Activated CD4-positive, alpha-beta T cell treated with anti-CD3 and anti-CD28 coated beads for 48 hours (primary cell): ENCODE results near the gene FOXK2.
"Not testable (repeated sequence)": the region's sequence is repeated elsewhere in the genome, so short reads cannot be mapped to it uniquely, and the experiment has no call there.

ENCODE experiments used
- DNase-seq: peaks from one replicate; pipeline ENCODE4 v3.0.0-alpha.2; 2020

The FOXK2 gene

DNA sequence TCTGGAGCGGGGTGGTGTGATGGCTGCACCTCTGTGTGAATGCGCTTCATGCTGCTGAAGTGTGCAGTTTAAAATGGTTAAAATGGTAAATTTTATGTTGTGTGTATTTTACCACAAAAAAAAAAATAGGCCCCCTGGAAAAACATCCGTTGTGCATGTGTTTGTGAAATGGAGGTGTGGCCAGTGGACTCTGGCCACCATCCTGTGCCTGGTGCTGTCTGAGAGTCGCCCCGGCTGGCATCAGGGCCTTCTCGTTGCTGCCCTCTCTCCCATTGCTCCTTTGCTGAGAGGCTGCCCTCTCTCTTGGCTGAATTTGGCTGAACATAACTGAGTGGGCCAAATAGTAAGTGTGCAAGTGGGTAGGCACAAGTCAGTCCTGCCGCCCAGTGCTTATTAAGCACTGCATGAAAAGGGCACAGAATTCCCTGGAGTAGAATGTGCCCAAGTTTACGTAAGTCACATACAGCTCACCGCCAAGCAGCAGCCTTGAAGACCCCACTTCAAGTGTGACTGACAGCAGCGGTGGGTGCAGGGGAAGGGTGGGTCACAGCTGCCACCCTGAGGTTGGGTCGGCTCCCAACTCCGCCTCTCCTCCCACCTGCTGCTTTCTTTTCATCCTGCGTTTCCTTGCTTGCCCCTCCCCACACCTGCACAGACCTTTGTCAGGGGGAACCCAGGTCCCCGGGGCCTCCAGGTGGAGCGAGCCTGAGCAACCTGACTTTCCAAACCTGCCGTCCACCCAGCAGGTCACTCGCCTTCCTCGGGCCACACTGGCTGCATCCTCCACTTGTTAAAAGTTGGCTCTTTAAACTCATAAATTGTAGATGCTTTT lies 46.8 kb downstream of the FOXK2 start:
- no peak for DNase-seq

- DNase-seq, result no peak
Measured at GRCh38 chr17:82567286-82567685, 47.8 kb downstream of the FOXK2 start.

DNA sequence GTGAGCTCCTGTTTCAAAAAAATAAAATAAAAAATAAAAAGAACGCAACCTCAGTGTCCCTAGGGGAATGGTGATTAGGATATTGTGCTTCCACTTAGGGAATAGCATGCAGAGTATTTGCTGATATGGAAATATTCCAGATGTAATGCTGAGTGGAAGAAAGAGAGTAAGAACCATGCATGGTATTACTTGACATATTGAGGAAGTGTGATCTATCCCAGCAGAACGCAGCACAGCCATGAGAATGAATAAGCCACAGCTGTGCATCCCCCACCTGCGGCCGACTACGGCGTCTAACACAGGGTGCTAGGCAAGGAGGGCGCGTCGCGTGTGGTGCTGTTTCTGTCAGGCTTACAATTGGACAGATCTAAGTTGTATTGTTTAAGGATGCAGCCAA lies 49.5 kb downstream of the FOXK2 start:
- no peak for DNase-seq

- no peak for DNase-seq
Measured at GRCh38 chr17:82569621-82570020, 50.1 kb downstream of the FOXK2 start.

GRCh38 chr17:82570277-82570676 lies 50.7 kb downstream of the FOXK2 start:
- no peak for DNase-seq

DNA sequence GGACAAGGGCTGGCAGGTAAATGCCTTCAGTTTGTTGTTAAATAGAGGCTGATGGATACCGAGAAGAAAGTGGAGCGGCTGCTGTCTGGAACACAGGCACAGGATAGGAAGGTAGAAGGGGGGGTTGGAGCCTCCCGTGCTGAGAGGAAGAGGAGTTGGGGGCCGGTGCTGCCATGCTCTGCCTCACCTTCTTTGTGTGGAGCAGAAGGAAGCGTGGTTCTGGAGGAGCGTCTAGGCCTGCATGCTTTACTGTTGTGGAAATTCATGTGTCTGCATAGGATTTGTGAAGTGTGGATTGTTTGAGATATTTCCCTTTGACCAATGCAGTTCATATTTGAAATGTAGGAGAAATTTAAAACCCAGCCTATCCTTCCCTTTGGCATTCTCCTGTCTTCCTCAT lies 52.3 kb downstream of the FOXK2 start:
- no peak for DNase-seq

DNA sequence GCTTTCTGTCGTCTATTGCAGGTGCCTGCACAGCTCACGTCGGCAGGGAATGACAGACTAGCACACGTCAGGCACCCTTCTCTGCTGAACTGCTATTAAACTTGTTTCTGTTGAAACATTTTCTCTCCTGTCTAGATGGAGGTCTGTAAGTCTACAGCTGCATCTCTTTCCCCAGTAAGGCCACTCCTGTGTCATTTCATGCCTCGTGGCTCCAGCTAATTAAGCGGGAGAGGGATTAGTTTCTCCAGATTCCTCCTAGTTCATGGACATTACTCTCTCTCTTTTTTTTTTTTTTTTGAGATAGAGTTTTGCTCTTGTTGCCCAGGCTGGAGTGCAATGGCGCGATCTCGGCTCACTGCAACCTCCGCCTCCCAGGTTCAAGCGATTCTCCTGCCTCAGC lies 54.5 kb downstream of the FOXK2 start:
- no peak for DNase-seq

- not testable (repeated sequence) for DNase-seq
Measured at GRCh38 chr17:82575581-82576221, 56.2 kb downstream of the FOXK2 start.

DNA sequence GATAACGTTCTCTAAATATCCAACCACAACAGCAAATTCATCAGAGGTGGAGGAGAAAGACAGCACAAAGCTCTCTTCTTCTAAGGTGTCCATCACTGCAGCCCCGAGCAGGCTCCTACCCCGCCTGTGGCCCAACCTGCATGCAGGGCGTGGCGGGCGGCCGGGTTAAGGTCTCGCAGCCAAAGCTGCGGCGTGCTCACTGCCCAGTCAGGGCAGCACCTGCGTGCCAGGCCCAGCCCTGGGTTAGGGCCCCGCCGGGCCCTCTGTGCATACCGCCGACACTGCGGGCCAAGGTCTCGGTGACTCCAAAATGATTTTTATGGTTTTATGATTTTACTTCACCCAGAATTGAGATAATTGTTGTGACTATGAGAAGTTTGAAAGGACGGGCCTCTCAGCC lies 57.8 kb downstream of the FOXK2 start:
- DNase-seq, result no peak

- not testable (repeated sequence) for DNase-seq
Measured at GRCh38 chr17:82579969-82580368, 60.4 kb downstream of the FOXK2 start.

DNA sequence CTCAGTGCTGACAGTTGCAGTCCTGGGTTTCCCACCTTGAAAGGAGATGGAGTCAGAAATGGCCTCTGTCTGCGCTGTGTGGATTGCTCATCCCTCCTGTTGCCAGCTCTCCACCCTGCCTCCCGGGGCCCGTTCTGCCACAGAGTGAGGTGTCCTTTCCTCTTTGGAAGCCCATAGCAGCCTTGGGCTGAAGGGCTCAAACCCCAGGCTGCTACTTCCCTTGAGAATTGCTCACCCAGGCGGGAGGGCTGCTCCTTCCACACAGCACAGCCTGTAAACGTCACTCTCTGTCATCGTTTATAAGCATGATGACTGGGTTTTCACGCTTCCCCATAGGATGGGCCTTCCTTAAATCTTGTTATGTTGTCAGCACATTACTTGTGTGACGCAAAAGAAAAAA lies 62.7 kb downstream of the FOXK2 start:
- DNase-seq, result no peak

- no peak for DNase-seq
Measured at GRCh38 chr17:82582709-82583108, 63.2 kb downstream of the FOXK2 start.

DNA sequence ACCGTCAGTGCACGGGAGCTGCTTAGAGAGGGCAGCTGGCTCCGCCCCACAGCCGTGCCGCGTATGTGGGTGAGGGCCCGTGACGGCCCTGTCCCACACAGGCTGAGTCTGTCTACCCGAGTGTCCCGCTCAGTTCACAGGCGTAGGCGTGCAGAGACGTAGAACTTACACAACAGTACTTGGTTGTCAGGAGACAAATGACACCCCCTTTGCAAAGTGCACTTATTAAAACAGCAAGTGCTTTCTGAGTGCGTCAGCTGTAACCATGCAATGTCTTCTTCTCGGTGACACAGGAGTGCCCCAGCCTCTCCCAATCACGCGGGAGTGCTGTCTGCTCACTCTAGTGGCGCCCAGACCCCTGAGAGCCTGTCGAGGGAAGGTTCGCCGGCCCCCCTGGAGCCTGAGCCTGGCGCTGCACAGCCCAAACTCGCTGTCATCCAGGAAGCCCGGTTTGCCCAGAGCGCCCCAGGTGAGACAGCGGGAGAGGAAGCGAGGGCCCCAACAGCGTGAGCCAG lies 64.2 kb downstream of the FOXK2 start:
- no peak for DNase-seq

DNA sequence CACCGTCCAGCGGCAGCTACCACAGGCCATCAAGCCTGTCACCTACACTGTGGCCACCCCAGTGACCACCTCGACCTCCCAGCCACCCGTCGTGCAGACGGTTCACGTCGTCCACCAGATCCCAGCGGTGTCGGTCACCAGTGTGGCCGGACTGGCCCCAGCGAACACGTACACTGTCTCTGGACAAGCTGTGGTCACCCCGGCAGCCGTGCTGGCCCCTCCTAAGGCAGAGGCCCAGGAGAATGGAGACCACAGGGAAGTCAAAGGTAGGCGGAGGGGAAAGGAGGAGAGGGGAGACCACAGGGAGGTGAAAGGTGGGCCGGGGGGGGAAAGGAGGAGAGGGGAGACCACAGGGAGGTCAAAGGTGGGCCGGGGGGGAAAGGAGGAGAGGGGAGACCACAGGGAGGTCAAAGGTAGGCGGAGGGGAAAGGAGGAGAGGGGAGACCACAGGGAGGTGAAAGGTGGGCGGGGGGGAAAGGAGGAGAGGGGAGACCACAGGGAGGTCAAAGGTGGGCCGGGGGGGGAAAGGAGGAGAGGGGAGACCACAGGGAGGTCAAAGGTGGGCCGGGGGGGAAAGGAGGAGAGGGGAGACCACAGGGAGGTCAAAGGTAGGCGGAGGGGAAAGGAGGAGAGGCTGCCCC lies 66.5 kb downstream of the FOXK2 start:
- not testable (repeated sequence) for DNase-seq

DNA sequence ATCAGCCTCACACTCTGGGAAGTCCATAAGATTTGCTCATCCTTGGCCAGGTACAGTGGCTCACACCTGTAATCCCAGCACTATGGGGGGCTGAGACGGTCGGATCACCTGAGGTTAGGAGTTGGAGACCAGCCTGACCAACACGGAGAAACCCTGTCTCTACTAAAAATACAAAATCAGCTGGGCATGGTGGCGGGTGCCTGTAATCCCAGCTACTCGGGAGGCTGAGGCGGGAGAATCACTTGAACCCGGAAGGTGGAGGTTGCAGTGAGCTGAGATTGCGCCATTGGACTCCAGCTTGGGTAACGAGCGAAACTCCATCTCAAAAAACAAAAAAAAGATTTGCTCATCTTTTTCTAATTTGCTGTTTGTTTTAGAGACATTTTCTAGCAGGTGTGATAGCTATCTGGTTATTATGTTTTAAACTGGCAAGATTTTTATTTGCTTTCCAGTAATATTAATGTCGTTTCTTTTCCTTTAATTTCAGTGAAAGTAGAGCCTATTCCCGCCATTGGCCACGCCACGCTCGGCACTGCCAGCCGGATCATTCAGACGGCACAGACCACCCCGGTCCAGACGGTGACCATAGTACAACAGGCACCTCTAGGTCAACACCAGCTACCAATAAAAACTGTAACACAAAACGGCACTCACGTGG lies 67.2 kb downstream of the FOXK2 start:
- no peak for DNase-seq

DNA sequence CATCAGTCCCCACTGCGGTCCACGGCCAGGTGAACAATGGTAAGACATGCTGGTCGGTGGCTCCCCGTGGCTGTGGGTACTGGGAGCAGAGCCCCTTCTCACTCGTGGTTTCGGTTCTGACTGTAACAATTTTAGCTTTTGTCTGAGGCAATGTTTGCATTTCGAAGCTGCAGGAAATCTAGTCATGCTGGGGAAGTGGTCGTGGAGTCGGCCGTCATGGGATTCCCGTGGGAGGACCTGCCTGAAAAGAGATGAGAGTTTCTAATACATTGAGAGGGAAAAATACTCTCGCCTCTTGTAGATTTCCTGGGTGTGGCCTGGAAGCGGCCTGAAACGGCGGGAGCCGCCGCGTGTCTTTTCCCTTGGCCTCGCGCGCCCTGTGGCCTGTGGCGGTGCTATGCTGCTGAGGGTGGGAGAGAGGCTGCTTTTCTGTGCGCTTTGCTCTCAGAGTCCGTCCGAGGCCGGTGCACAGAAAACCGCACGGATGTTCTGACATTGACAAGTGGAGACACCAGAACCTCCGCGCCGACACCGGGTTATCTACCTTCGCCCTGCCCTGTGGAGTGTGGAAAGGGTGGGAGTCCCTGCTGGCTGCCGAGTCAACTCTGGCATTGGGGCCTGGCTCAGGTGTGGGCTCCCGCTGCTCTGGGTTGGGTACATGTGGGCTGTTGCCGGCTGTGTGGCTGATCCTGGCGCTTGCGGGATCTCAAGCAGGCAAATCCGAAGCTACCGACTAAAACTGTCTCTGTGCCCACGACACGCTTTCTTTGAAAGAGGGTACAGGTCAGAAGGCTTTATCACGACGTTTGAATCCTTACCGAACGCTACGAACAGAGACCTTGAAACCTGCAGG lies 67.9 kb downstream of the FOXK2 start:
- DNase-seq, result no peak

DNA sequence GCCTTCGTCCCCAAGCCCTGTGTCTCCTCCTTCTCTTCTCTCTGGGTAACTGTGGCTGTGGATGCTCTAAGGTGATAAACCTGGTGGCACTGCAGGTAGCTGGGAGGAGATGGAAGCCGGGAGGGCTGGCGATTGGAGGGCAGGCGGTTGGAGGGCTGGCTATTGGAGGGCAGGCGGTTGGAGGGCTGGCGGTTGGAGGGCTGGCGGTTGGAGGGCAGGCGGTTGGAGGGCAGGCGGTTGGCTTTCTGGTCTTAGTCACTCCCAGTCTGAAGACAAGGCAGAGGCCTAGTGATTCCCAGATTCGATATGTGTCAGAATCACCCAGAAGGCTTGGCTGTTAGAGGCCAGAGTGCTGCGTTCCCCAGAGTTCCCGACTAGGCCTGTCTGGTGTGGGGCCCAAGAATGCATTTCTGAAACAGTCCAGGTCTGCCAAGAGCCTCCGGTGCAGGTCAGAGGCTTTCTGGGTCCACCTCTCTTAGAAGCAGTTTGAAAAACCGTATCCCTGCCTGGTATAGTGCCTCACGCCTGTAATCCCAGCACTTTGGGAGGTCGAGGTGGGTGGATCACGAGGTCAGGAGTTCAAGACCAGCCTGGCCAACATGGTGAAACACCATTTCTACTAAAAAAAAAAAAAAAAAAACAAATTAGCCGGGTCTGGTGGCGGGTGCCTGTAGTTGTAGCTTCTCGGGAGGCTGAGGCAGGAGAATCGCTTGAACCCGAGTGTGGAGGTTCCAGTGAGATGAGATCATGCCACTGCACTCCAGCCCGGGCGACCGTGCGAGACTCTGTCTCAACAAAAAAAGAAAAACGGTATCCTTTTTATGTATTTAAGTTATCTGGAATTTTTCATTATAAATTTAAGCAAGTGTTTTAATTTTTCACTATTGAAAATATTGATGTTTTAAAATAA lies 69.0 kb downstream of the FOXK2 start:
- no peak for DNase-seq

DNA sequence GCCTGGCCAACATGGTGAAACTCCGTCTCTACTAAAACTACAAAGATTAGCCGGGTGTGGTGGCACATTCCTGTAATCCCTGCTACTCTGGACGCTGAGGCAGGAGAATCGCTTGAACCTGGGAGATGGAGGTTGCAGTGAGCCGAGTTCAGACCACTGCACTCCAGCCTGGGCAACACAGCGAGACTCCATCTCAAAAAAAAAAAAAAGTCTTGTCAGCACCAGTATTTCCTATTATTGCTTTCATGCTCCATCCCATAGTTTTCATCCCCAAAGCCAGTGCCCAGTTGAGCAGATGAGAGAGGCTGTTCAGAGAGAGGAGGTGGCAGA lies 70.3 kb downstream of the FOXK2 start:
- DNase-seq, result no peak

GRCh38 chr17:82590216-82590615 lies 70.7 kb downstream of the FOXK2 start:
- DNase-seq, result no peak

GRCh38 chr17:82590881-82591539 lies 71.5 kb downstream of the FOXK2 start:
- no peak for DNase-seq

- DNase-seq, result no peak
Measured at GRCh38 chr17:82592289-82592766, 72.8 kb downstream of the FOXK2 start.
